ENCODE data around the gene OSGEPL1.

The OSGEPL1 gene

GRCh38 chr2:189723192-189723591, 39.4 kb downstream of the OSGEPL1 start:
- no peak for TF ChIP-seq CTCF (IDR thresholded peaks at IDR 0.05)

DNA sequence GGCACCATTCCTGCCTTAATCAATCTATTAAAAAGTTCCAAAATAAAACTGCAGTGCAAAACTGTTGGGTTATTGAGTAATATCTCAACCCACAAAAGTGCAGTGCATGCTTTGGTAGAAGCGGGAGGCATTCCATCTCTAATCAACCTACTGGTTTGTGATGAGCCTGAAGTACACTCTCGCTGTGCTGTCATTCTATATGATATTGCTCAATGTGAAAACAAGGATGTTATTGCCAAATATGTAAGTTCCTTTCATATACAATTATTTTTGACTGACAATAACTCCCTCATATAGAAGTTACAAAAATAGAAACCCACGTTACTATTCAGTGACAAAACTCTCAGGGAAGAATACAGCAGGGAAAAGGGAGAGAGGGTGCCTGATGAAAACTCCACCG, 43.0 kb downstream of the OSGEPL1 start:
- no peak for TF ChIP-seq CTCF (IDR thresholded peaks at IDR 0.05)

GRCh38 chr2:189709501-189710221, 52.9 kb downstream of the OSGEPL1 start:
- TF ChIP-seq CTCF (IDR thresholded peaks at IDR 0.05) = no peak

- no peak for TF ChIP-seq CTCF (IDR thresholded peaks at IDR 0.05)
Observed at GRCh38 chr2:189702071-189702470, 60.5 kb downstream of the OSGEPL1 start.

- no peak for TF ChIP-seq CTCF (IDR thresholded peaks at IDR 0.05)
Observed at GRCh38 chr2:189700681-189701080, 61.9 kb downstream of the OSGEPL1 start.

GRCh38 chr2:189698020-189698887, 64.3 kb downstream of the OSGEPL1 start:
- peak; percentile 57 for TF ChIP-seq CTCF (IDR thresholded peaks at IDR 0.05)
